Activated CD4-positive, alpha-beta T cell treated with anti-CD3 and anti-CD28 coated beads for 24 hours (primary cell): Measurements from ENCODE around the gene NRG3.

Experiments
- DNase-seq, 2 donors: peaks; one replicate each; pipeline ENCODE4 v3.0.0-alpha.2; 2020; ENCODE audit warnings: low read depth in 2 of 2

NRG3 gene

DNA sequence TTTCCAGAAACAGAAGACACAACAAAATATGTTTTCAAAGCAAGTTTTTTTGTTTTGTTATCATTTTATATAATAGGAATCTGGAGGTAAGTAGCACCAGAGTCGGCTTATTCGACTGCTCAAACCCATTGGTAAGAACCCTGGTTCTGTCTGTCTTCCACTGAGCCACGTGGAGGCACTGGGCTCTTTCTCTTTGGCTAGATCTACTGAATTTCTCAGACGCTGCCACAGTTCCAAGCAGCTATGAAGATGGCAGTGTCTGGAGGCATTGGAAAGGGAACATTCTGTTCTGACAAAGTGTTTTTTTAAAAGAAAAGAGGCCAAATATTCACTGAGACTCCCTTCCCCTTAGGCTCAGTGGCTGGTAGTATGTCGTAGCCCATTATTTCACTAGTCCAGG, 338.8 kb downstream of the NRG3 start:
- no peak for DNase-seq

DNA sequence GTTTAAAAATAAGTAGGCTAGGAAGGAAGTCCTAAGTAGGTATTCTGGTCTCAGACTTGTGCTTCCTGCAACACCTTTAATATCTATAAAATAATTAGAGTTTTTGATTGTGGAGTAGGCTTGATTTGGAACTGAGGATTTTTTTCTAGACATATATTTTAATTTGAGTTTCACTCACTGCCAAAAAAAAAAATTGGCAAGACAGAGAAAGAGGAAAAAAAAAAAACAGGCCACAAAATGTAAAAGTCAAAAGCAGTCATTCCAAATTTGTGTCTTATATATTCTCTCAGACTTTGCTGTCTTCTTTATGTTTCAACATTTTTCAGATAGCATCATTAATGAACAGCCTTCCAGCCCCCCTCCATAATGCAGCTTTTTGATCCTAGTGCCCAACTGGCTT, 346.1 kb downstream of the NRG3 start:
- no peak for DNase-seq

DNA sequence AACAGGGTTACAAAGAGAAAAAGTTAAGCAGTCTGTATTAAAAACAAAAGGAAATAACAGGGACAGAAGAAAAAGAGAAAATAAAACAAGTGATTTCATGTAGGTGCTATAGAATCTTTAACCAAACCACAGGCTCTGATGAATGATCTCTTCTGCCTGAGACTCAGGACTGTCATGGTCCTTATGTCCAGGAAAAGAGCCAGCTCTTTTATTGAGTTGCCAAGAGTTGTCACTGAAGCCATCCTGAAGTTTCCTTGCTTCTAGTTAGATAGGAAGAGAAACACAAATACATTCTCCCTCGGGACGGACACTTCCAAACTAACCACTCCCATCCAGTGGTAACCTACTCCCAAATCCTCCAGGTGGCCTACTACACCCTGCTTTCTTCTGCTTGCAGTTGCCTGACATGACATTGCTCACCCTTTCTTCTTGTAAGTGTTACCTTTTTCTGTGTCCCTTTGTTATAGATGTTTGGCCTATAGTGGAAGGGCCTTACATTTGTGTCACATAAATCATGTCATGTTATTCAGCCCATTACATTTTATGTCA, 346.7 kb downstream of the NRG3 start:
- no peak for DNase-seq

DNA sequence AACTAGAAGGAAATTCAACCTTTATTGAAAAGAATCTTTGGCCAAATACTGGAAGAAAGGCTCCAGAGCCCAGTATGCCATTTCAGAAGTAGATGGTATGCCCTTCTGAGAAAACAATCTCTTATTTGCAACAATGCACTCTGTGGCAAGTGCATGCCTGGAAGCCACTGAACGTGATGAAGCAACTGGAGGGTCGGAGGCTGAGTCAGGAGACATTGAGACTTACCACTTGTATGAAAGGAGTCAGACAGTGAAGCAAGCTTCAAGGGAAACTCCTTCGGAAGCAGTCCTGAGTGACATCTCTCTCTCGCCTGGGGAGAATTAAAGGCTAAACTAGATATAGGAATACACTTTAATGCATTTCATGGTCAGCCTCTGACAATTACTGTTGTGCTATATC, 353.7 kb downstream of the NRG3 start:
- DNase-seq, result no peak

DNA sequence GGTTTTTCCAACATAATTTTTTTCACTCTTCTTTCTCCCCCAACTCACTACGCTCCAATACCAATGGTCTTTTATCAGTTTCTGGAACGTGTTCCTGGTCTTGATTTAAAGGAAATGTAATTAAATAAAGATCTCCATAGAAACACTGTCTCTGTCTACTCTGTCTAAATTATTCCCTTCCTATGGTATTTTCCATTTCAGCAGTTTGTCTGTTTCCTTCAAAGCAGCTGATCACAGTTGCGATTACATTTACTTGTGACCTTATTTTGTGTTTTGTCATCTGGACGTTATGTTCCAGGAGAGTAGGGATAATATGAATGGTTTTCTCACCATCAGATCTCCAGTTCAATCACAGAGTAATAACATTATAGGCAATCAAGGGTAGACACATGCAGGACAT, 359.2 kb downstream of the NRG3 start:
- no peak for DNase-seq

DNA sequence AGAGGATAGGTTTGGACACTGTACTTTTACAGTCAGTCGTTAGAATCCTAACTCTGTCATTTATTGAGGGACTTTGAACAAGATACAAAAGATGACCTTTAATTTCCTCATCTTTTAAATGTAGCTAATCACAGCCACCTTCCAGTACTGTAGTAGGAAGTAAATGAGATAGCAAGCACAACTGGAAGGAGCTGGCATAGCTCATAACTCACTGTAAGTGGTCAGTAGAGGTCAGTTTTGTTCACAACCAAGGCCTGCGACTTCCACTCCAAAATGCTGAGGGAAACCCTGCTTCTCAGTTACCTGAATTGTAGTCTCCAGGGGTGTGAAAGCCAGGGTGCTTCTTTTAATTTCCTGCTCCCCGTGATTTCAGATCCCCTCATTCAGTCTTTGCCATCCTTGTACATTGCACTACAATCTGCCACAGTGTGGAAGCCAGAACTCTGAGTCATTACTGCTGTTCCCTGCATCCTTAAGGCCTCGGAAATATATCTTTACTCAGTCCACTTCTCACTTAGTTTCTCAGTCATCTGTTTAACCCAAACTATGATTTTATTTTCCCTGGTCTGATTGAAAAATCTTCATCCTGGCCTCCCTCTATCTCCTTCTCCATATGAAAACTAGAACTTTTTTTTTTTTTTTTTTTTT, 361.2 kb downstream of the NRG3 start:
- DNase-seq, result no peak

DNA sequence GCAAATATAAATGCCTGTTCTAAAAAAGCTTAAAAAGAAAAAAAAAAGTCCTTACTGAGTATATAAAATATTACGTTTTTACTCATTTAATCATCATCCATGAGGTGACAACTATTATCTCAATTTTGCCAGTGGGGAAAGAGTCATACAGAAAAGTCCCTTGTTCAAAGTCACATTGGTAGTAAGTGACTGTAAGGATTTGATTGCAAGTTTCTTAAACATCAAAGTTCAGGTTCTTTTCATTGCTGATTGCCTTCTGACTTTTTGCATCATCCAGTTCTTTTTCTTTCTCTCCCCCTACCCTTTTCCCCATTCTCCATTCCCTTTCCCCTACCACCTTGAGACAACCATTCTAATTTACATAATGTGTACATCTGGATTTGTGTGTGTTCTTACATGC, 363.3 kb downstream of the NRG3 start:
- DNase-seq, result no peak

DNA sequence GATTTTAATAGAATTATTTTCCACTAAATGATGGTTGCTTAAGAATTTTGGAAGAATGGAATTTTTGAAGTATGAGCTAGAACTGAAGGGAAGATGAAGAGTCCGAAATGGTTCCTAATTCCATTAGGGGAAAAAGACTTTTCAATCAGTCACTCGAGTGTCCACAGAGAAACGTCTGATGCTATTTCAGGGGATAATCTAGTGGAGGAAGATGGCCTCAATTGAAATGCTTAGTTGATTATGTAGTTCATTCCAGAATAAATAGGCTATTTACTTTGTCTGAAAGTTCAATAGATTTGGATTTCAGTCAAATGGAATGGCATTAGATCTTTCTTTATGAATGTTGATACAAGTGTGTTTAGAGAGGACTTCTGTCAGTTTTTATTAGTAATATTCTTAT, 365.4 kb downstream of the NRG3 start:
- DNase-seq, result no peak

DNA sequence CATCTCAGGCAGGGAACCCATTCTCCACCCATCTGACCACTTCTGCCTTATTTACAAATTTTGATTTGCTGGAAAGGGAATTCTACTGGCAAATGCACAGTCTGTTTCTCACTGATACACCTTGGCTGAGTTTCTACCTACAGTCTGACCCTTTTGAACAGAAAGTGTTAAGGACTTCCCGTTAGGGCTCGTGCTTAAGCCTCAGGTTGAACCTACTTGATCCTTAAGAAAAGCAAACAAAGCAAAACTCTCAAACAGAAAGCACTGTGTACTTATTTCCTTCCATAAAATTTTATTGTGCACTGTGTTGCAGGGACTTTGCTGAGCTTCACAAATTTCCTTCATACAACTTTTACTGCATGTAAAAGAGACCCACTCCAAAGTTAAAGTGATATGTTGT, 367.8 kb downstream of the NRG3 start:
- DNase-seq, result no peak

DNA sequence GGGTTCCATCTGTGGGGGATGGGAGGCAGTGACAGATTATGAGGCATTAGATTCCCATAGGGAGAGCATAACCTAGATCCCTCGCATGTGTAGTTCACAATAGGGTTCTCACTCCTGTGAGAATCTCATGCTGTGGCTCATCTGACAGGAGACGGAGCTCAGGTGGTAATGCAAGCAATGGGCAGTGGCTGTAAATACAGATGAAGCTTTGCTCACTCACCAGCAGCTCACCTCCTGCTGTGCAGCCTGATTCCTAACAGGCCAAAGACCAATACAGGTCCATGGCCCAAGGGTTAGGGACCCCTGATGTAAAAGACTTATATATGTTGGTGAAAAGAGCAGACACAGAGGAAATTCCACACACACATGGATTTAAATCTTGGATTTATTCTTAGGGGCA, 370.2 kb downstream of the NRG3 start:
- no peak for DNase-seq

DNA sequence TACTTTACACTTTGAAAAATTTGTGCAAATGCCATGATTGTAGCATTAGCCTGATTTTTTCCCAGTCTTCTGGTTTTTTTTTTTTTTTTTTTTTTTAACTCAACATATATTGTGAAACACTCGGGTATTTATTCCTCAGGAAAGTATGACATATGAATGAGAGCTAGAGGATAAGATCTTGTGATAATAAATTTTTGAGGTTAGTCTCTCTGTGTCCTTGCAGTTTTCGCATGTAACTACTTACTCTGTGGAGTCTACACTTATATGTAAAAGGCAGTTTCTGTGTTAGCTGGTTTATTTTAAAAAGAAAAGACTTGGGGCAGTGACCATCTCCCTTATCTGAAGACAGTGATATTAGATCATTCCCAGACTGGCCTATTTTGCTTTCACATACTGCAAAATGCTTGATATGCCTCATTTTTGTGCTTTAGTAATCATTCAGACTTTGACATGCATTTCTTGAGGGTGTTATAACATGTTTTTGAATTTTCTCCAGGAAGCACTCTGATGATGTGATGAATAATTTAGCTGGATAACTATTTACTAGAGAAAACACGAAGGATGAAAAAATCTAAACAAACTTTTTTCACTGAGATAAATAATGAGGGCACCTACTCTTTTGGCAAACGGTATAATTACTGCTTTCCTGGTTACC, 371.0 kb downstream of the NRG3 start:
- DNase-seq, result no peak

DNA sequence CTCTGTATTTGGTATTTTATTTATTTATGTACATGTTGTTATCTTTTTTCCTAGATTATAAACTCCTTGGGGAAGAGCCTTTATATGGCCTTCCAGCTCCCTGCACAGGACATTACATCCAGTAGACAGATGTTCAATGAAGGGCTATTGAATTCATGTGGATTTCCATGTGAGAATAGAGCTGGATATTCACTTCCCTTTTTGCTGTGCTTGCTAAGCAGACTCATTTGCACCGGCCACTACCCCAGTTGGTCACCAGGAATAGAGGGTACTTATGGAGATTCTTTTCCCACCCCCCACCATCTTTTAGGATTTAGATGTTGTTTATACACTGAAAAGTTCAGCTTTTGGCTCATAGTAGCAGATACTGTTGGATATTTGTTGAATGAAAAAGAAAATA, 374.1 kb downstream of the NRG3 start:
- DNase-seq, result no peak

DNA sequence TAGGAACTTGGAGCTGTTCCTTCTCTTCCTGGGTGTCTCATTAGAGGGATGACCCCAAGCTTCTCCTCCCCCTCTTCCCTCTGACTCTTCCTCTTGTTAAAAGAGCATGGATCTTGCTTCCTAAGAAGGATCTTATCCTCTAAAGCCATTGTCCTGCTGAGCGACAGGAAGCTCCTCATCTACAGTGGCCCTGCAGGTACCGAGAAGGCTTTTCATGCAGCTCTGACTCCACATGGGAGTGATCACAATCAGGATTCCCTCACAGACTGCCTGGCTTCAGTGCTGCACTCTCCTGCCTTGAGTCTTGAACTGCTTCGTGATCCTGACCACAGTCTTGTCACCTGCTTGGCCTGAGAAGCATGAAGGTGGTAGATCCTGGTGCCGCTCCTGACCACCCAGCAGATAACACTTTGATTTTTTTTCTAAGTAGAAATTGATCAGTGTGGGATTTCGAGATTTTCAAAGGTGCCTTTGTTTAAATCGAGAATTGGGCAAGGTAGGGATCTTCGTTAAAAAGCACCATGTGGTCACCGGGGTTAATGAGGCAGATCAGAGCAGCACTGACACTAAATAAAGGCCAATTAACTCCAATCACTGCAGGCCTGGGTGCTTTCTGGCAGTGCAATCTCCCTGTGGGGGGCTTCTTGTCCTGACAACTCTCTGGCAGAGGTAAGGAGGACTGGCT, 376.4 kb downstream of the NRG3 start:
- no peak for DNase-seq

DNA sequence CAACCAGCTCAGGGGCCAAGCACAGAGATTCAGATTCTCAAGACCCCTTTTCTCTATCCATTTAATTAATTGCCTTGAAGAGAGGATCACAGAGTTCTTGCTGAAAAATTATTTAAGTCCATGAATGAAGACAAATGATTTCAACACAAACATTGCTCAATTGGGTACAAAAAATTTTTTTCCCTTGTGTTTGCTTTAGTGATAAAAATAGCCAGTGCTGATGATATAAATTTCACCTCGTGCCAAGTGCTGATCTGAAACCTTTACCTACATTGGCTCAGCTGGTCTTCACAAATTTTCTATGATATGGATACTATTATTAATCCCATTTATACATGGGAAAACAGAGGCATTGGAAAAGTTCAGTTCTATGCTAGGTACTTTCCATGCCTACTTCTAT, 377.1 kb downstream of the NRG3 start:
- no peak for DNase-seq

DNA sequence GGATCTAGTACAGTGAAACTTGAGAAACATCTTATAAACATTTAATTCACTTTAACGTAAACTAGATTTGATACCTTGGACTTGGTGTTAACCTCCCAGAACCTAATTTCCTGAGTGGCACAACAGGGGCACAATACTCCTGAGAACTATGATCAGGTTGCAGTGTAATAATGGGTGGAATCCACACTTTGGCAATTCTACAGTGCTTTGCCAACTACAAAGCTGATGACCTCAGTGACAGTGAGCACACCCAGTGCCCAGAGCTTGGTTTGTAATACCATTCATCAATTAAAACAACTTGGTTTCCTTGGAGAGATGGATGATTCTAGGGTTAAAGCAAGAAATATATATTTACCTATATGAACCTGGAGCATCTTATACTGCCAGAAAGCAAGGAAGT, 379.2 kb downstream of the NRG3 start:
- DNase-seq, result no peak

DNA sequence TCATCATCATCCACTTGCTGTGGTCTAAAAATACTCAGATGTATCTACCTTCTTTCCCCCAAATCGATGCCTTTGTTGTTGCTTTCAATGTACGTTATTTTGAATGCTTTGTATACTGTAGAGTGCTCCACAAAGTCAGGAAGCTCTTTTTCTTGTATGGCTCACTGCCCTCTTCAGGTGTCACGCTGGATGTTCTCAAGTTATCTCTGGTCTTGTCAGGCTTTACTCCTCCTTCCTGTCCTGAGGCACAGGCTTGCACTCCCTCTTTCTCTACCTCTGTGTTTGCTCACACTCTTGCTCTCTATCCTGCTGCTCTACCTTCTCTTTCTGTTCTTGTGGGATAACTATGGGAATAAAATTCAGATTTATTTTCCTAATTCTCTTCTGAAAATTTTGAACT, 381.3 kb downstream of the NRG3 start:
- no peak for DNase-seq

DNA sequence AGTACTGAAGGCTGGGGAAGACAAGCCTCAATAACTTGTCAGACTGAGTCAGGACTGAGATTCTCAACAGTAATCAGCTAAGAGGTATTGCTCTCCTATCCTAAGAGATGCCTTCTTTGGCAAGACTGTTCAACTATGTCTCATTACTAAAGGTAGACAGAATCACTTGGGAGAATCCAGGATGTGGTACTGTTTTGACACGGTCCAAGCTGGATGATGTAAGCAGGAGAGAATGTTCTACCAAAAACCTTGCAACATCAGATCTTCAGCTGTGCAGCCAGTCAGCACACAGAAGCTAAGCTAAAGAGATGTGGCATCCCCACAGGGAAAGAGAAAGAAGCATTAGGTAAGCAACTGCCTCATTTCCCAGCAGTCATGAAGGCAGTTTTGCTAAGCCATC, 391.4 kb downstream of the NRG3 start:
- no peak for DNase-seq

DNA sequence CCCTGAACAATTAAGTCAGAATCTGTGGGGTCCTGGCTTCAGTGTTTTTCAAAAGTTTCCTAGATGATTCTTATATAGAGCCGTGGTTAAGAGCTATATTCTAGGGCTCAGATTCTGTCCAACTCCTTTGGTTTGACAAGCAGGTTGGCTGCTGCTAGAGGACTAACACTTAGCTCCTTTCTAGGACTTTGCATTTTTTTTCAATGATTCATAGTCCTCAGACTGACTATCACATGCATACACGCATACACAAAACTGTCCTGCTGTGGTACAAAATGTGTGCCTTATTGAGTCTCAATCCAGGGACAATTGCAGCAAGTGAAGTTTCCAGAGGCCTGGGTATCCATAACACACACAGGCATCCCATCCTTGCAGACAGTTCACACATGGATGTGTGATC, 392.0 kb downstream of the NRG3 start:
- DNase-seq, result no peak

DNA sequence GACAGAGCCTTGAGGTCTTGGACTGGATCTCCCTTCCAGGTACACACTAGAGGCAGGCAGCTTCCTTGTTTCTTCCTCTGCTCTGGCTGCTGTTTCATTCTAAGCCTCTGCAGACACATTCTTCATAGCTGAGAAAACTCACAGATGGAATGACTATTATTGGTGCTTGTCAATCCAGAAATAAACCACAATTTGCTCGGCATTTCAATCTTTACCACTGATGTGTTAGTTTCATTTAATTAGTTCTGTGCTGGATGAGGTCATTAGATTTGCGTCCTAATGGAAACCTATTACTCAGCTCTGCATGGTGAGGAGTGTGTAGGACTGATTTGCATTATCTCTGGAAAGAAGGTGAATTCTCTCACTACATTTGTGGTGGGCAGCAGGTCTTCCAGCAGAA, 392.5 kb downstream of the NRG3 start:
- no peak for DNase-seq

DNA sequence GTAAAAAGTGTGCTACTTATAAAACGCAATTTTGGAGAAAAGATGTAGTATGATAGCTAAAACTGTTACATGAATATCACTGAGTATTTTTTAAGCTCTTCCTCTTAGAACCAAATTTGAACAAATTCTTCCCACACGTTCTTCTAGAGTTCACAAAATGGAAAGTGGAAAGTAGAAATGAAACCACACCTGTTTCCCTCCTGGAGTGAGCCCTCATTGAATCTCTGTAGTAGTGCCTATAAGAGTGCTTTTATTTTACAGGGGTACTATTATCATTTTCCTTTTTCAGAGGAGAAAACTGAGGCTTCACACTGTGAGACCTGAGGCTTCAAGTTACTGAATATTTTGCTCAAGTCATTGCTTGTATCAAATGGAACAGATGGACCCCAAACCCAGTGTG, 393.0 kb downstream of the NRG3 start:
- DNase-seq, result no peak

DNA sequence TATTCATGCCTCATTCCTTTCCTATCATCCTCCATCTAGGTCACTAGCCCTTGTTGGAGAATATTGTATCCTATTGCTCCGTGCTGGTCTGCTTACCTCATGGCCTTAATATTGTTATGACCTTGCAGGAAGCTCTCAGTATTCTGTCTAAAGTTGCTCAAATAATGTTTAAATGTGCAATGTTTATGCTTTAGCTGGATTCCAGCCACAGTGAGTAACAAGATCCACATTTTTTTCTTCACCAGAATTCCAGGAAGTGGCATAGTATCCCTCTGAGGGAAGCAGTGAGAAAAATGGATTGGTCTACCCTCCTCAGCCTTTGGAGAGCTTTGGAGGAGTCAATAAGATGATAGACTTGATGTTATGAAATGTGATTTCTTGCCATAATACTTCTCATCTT, 402.6 kb downstream of the NRG3 start:
- DNase-seq, result no peak

DNA sequence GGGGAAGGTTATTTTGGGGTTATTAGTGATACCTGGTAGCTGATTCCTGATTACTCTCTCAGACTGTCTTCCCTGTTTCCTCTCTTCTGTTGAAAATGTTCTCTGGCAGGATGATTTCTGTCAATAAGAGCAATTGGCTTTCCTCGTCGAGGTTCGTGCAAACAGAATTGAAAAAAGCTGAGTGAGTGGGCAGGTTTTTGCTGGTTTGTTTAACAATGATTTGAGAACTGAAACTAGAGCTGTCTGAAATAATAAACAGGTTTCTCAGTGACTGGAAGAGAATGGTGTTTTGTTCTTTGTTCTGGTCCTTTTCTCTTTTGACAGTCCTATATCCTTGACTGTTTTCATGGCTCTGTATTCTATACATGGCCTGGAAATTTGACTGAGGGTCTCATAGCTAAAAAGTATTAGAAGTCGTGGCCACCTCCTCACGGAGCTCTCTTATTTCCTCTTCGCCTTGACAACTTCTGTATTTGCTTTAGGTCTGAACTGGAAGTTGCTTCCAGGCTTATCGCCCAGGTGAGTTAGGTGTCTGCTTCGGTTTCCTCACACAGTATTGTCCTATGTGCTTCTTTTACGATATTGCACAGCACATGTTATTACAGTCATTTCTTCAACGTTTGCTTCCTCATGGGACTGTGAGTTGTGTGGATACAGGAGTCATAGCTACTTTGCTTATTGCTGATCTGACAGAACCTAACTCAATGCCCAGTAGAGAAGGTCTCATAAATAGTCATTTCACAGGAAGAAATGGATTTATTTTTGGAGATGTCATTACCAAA, 403.6 kb downstream of the NRG3 start:
- DNase-seq, result no peak
